HG03280 (cell line): ENCODE results near the gene FTO.

Source experiments
- ATAC-seq: cut with Tn5 transposase; IDR thresholded peaks from one replicate; pipeline ENCODE4 v1.9.1; 2021; ENCODE audit warnings: mild to moderate bottlenecking, moderate library complexity; ENCODE audit not compliant: unreplicated experiment

The FTO gene

GRCh38 chr16:53952215-53953208 lies 248.6 kb downstream of the FTO start:
- ATAC-seq = peak; percentile 44

GRCh38 chr16:53953336-53953735 lies 249.4 kb downstream of the FTO start:
- no peak for ATAC-seq

- no peak for ATAC-seq
These were observed 251.4 kb downstream of the FTO start for GRCh38 chr16:53955221-53955875.

GRCh38 chr16:53958341-53958880 lies 254.5 kb downstream of the FTO start:
- no peak for ATAC-seq

GRCh38 chr16:53960050-53960812 lies 256.3 kb downstream of the FTO start:
- ATAC-seq = no peak

GRCh38 chr16:53960954-53961616 lies 257.1 kb downstream of the FTO start:
- ATAC-seq = no peak

GRCh38 chr16:53962041-53962440 lies 258.1 kb downstream of the FTO start:
- no peak for ATAC-seq

- no peak for ATAC-seq
These were observed 260.3 kb downstream of the FTO start for GRCh38 chr16:53964145-53964790.

- no peak for ATAC-seq
These were observed 263.0 kb downstream of the FTO start for GRCh38 chr16:53966821-53967571.

GRCh38 chr16:53967572-53967971 lies 263.6 kb downstream of the FTO start:
- ATAC-seq = no peak

- ATAC-seq = no peak
These were observed 264.5 kb downstream of the FTO start for GRCh38 chr16:53968454-53968853.

- ATAC-seq = no peak
These were observed 264.9 kb downstream of the FTO start for GRCh38 chr16:53968896-53969295.

- ATAC-seq = no peak
These were observed 267.7 kb downstream of the FTO start for GRCh38 chr16:53971616-53972015.

- ATAC-seq = no peak
These were observed 269.1 kb downstream of the FTO start for GRCh38 chr16:53973021-53973420.

- ATAC-seq = no peak
These were observed 270.6 kb downstream of the FTO start for GRCh38 chr16:53974484-53975080.

- ATAC-seq = no peak
These were observed 276.7 kb downstream of the FTO start for GRCh38 chr16:53980675-53981074.

- ATAC-seq = no peak
These were observed 278.7 kb downstream of the FTO start for GRCh38 chr16:53982631-53983042.

GRCh38 chr16:53984936-53985335 lies 281.0 kb downstream of the FTO start:
- no peak for ATAC-seq

GRCh38 chr16:53985861-53986260 lies 281.9 kb downstream of the FTO start:
- no peak for ATAC-seq
